ENCODE measurements around the gene PIP4K2B.
"Not testable (repeated sequence)": the region's sequence is repeated elsewhere in the genome, so short reads cannot be mapped to it uniquely, and the experiment has no call there.

PIP4K2B gene

GRCh38 chr17:38799501-38800236 is at the start of gene PIP4K2B:
Gene PIP4K2B (minus strand): TSS chr17:38799556. CDS start chr17:38799424, 132 bp downstream.
- peak; percentile 96 for DNase-seq

GRCh38 chr17:38848557-38848891 is 49.2 kb upstream of the PIP4K2B start:
- DNase-seq = no peak

- peak; percentile 18 for DNase-seq
Observed at GRCh38 chr17:38844261-38844757, 45.0 kb upstream of the PIP4K2B start.

- DNase-seq = no peak
Observed at GRCh38 chr17:38825762-38826247, 26.4 kb upstream of the PIP4K2B start.

GRCh38 chr17:38824899-38825761 is 25.8 kb upstream of the PIP4K2B start, which contains the start of gene CWC25:
Gene CWC25 (minus strand): TSS chr17:38825321. CDS start chr17:38825183, 138 bp downstream.
- DNase-seq = peak; percentile 92

- peak; percentile 48 for DNase-seq
Observed at GRCh38 chr17:38815576-38816193, 16.3 kb upstream of the PIP4K2B start.

- DNase-seq = no peak
Observed at GRCh38 chr17:38809828-38810227, 10.5 kb upstream of the PIP4K2B start.

GRCh38 chr17:38800237-38800760 is 943 bp upstream of the PIP4K2B start:
- DNase-seq = no peak

- DNase-seq = peak; percentile 47
Observed at GRCh38 chr17:38798614-38799500, 499 bp downstream of the PIP4K2B start.

GRCh38 chr17:38797828-38798227 is 1.5 kb downstream of the PIP4K2B start:
- DNase-seq = no peak

GRCh38 chr17:38797158-38797490 is 2.2 kb downstream of the PIP4K2B start:
- no peak for DNase-seq

- peak; percentile 9 for DNase-seq
Observed at GRCh38 chr17:38796451-38797157, 2.8 kb downstream of the PIP4K2B start.

GRCh38 chr17:38794221-38794620 is 5.1 kb downstream of the PIP4K2B start:
- no peak for DNase-seq

- no peak for DNase-seq
Observed at GRCh38 chr17:38791162-38791561, 8.2 kb downstream of the PIP4K2B start.

- DNase-seq = not testable (repeated sequence)
Observed at GRCh38 chr17:38790148-38790707, 9.1 kb downstream of the PIP4K2B start.

- DNase-seq = no peak
Observed at GRCh38 chr17:38789185-38789584, 10.2 kb downstream of the PIP4K2B start.

- DNase-seq = not testable (repeated sequence)
Observed at GRCh38 chr17:38787999-38788398, 11.4 kb downstream of the PIP4K2B start.

- DNase-seq = peak; percentile 33
Observed at GRCh38 chr17:38786372-38786771, 13.0 kb downstream of the PIP4K2B start.

- DNase-seq = no peak
Observed at GRCh38 chr17:38783227-38783626, 16.1 kb downstream of the PIP4K2B start.

- no peak for DNase-seq
Observed at GRCh38 chr17:38779965-38780752, 19.2 kb downstream of the PIP4K2B start.
